MM.1S (cell line): ENCODE data around the gene NDUFAF7.
A peak's percentile ranks its signal among the peaks of the same experiment; 100 is the strongest.

ENCODE experiments used
- DNase-seq: peaks from one replicate; pipeline ENCODE4 v3.0.0-alpha.2; 2015
- H2AFZ ChIP-seq: fragments of 300-600 bp; sonication (generic); 2 replicates; pipeline ENCODE4 v1.6.0; 2016; ENCODE audit warnings: antibody characterized with exemption, low read length
- H3F3A ChIP-seq: fragments of 300-600 bp; sonication (generic); 2 replicates; pipeline ENCODE4 v1.6.1; 2016; ENCODE audit warnings: mild to moderate bottlenecking, antibody characterized with exemption, low read length, moderate library complexity, mixed read lengths; ENCODE audit not compliant: insufficient read depth
- H3K27ac ChIP-seq: fragments of 300-600 bp; sonication (generic); 2 replicates; pipeline ENCODE4 v1.5.1; 2016; ENCODE audit warnings: mild to moderate bottlenecking, low read length
- H3K27me3 ChIP-seq: fragments of 300-600 bp; sonication (generic); replicated peaks from 2 replicates; pipeline ENCODE4 v1.6.0; 2016; ENCODE audit warnings: low read length; ENCODE audit not compliant: insufficient read depth
- H3K36me3 ChIP-seq: fragments of 300-600 bp; sonication (generic); replicated peaks from 2 replicates; pipeline ENCODE4 v1.6.1; 2016; ENCODE audit warnings: mild to moderate bottlenecking, low read length, mixed read lengths; ENCODE audit not compliant: insufficient read depth
- H3K4me1 ChIP-seq: fragments of 300-600 bp; sonication (generic); 2 replicates; pipeline ENCODE4 v1.6.1; 2016; ENCODE audit warnings: low read length, mixed read lengths
- H3K4me2 ChIP-seq: fragments of 300-600 bp; sonication (generic); 2 replicates; pipeline ENCODE4 v1.6.0; 2016; ENCODE audit warnings: low read depth, low read length
- H3K4me3 ChIP-seq: fragments of 300-600 bp; sonication (generic); 2 replicates; pipeline ENCODE4 v1.5.1; 2016; ENCODE audit warnings: low read length, mixed read lengths
- H3K79me2 ChIP-seq: fragments of 300-600 bp; sonication (generic); 2 replicates; pipeline ENCODE4 v1.6.1; 2016; ENCODE audit warnings: mixed run types, low read length, mixed read lengths
- H3K9ac ChIP-seq: fragments of 300-600 bp; sonication (generic); 2 replicates; pipeline ENCODE4 v1.6.1; 2016; ENCODE audit warnings: low read length, mixed read lengths
- H3K9me2 ChIP-seq: fragments of 300-600 bp; sonication (generic); replicated peaks from 2 replicates; pipeline ENCODE4 v1.6.1; 2016; ENCODE audit warnings: mild to moderate bottlenecking, low read length, mixed read lengths; ENCODE audit not compliant: insufficient read depth
- H3K9me3 ChIP-seq: fragments of 300-600 bp; sonication (generic); replicated peaks from 2 replicates; pipeline ENCODE4 v1.6.1; 2016; ENCODE audit warnings: mild to moderate bottlenecking, low read length, mixed read lengths; ENCODE audit not compliant: insufficient read depth
- H4K20me1 ChIP-seq: fragments of 300-600 bp; sonication (generic); 2 replicates; pipeline ENCODE4 v1.6.1; 2016; ENCODE audit warnings: mild to moderate bottlenecking, low read length, moderate library complexity, mixed read lengths; ENCODE audit not compliant: insufficient read depth
- CTCF ChIP-seq: fragments of 300-600 bp; sonication (generic); IDR thresholded peaks from 2 replicates; pipeline ENCODE4 v1.5.1; 2016; ENCODE audit warnings: antibody characterized with exemption, low read length, mixed read lengths
- EZH2 ChIP-seq: fragments of 300-600 bp; sonication (generic); optimal IDR thresholded peaks from 2 replicates; pipeline ENCODE3; 2017; ENCODE audit warnings: low read depth, mild to moderate bottlenecking, antibody characterized with exemption, low read length, mixed read lengths
- EZH2phosphoT487 ChIP-seq: fragments of 300-600 bp; sonication (generic); IDR thresholded peaks from 2 replicates; pipeline ENCODE4 v1.6.1; 2018; ENCODE audit warnings: antibody characterized with exemption, low read length

NDUFAF7 gene

GRCh38 chr2:37283207-37283606, 51.7 kb downstream of the NDUFAF7 start:
- H3K27ac ChIP-seq: peak overlapping the region; percentile 5; the same call in 1 of the 2 replicates
- peaks cover 100% of the 10 kb centered on the region for H3K79me2 ChIP-seq
- H3K9me2 ChIP-seq: no peaks in the 10 kb centered on the region
- peaks cover 55% of the 10 kb centered on the region for H3K36me3 ChIP-seq
- peaks cover 74% of the 10 kb centered on the region for H3F3A ChIP-seq
- H3K4me3 ChIP-seq: no peak overlapping the region
- peaks cover 65% of the 10 kb centered on the region for H4K20me1 ChIP-seq
- TF ChIP-seq EZH2phosphoT487 (no peak), CTCF (no peak), EZH2 (no peak)
- H3K27me3 ChIP-seq: no peaks in the 10 kb centered on the region
- peaks cover 35% of the 10 kb centered on the region for H3K4me1 ChIP-seq
- no peak overlapping the region for H3K4me2 ChIP-seq
- H3K9me3 ChIP-seq: no peaks in the 10 kb centered on the region
- no peak overlapping the region for H3K9ac ChIP-seq
- no peak for DNase-seq
- H2AFZ ChIP-seq: no peak overlapping the region

- Histone ChIP-seq H3K9me3 (no peaks in the 10 kb centered on the region), H3K9me2 (no peaks in the 10 kb centered on the region), H4K20me1 (peaks cover 64% of the 10 kb centered on the region), H3K4me2 (no peak overlapping the region), H3K9ac (no peak overlapping the region), H3K79me2 (peaks cover 100% of the 10 kb centered on the region), H3K4me1 (peaks cover 31% of the 10 kb centered on the region), H3K36me3 (peaks cover 56% of the 10 kb centered on the region), H3K27me3 (no peaks in the 10 kb centered on the region), H3K4me3 (no peak overlapping the region), H3F3A (peaks cover 75% of the 10 kb centered on the region), H2AFZ (no peak overlapping the region), H3K27ac (no peak overlapping the region)
- no peak for DNase-seq
- no peak for TF ChIP-seq CTCF
- TF ChIP-seq EZH2: no peak
Observed at GRCh38 chr2:37284381-37284780, 52.9 kb downstream of the NDUFAF7 start.

- Histone ChIP-seq H3K9ac (no peak overlapping the region), H3K9me3 (no peaks in the 10 kb centered on the region), H3K4me3 (no peak overlapping the region), H2AFZ (no peak overlapping the region), H3K9me2 (no peaks in the 10 kb centered on the region), H3K4me2 (no peak overlapping the region), H3K27ac (peak overlapping the region; percentile 4; the same call in 1 of the 2 replicates), H3K79me2 (peaks cover 100% of the 10 kb centered on the region), H3K27me3 (no peaks in the 10 kb centered on the region), H3K36me3 (peaks cover 38% of the 10 kb centered on the region), H4K20me1 (peaks cover 53% of the 10 kb centered on the region), H3F3A (peaks cover 74% of the 10 kb centered on the region), H3K4me1 (peaks cover 27% of the 10 kb centered on the region)
- no peak for DNase-seq
- TF ChIP-seq CTCF (peak; percentile 39), EZH2 (no peak), EZH2phosphoT487 (no peak)
Observed at GRCh38 chr2:37287966-37288365, 56.5 kb downstream of the NDUFAF7 start.
